TTC549 (cell line): ENCODE data around the gene EFCAB11.
"Not testable (repeated sequence)": the region's sequence is repeated elsewhere in the genome, so short reads cannot be mapped to it uniquely, and the experiment has no call there.

Source experiments
- FAIRE-seq: peaks from 2 replicates; lab custom pipeline; 2012; peaks lifted over from hg19 to GRCh38; lab: Jason Lieb, UNC

EFCAB11 gene

DNA sequence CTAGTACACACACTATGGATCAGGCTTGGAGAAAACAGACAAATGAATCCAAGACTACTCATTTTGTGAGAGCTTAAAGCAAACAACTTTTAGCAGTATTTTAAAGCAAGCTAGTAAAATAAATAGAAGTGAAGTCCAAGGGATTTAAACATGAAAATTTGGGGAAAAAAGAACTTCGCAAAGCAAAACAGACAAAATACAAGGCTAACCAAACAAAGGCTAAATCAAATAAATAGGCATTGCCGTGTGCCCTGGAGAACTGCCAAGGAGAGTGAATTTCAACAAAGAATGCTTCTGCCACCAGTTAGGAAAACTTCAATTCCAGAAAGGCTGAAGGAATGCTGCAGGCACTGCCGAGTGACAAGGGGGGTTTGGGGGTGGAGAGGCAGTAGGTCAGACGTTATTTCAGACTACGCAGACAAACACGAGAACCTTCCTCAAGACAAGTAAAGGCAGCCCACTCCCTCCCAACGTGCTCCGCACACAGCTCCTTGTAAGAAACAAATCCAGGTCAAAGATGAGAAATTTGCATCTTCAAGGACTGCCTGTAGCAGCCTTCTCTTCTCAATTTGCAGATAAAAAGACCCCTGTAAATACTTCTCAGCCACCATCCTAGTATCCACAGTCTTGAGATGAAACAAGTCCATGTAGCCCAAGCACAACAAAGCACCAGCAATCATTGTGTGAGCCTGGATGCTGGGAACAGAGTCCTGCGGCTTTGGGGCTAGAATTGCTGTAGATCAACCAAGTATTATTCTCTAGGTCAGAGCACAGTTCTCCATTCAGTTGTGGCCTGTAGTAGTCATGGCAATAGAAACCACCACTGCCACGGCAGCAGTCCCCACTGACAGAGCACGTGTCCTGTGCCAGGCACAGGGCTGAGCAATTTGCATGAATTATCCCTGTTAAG lies 43.3 kb downstream of the EFCAB11 start:
- no peak for FAIRE-seq

DNA sequence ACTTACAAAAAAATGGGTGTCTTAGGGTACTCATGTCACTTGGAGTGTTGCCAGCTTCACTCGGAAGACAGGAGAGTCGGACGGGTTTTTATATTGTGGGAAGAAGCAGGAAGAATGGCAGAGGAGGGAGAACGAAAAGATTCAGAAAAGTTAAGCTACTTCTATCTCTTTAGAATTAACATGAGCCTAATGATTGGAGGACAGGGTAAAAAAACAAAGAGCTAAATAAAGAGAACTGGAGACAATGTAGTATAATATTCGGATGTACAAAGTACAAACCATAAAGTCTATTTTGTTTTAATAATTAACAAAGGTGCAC lies 43.9 kb downstream of the EFCAB11 start:
- no peak for FAIRE-seq

DNA sequence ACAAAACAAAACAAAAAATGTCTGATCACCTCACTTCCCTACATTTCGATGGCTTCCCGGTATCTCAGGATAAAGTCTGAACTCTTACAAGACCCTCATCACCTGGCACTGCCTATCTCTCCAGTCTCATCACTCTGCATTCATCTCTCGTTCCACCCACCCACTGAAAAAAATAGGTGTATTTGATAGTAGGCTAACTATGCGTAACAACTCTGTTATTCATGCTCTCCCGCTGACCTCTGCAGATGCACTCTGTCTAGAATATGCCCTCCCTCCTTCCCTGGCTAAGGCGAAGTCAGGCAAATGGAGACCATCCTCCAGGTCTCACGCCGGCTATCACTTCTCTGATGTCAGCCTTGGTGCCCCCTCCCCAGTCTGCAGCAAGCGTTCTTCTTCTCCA lies 44.9 kb downstream of the EFCAB11 start:
- FAIRE-seq: no peak

DNA sequence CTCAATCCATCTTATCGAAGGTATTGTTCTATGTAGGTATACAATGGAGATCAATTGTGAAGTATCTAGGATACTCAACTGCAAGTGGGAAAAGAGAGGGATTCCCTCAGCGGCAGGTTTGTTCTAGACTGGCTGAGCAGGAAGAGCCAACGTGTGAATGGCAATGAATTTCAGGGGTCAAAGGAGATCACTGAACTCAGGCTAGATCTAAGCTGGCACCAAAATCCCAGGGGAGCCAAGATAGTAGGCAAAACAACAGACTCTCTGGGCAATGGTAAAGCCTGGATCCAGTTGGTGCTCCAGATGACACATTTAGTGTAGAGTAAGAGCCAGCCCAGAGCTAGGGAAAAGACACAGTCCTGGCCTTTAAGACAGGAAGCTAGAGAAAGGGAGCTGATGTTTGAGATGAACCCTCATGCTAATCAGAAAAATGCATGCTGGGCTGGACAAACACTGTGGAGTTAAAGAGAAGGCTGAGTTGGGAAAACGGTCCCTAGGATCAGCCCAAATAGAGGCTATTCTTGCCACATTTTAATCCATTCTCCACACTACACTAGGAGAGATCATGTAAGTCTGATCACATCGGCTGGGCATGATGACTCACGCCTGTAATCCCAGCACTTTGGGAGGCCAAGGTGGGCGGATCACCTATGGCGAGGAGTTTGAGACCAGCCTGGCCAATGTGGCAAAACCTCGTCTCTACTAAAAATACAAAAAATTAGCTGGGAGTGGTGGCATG lies 45.6 kb downstream of the EFCAB11 start:
- no peak for FAIRE-seq

DNA sequence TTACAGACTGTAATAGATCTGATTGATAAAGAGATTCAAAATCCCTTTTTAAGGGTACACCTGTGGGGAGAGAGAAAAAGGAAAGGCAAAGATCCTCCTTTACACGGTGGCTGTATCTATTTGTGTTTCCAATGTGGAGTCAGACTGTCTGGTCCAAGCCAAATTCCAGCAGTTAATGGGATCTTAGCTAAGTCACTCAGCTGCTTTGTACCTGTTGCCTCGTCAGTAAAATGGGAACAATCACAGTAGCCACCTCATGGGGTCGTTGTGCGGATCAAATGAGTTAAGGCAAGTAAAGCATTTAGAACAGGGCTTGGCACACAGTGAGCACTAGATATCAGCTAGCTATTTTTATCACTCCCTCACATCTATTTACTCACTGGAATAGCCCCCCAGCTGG lies 46.9 kb downstream of the EFCAB11 start:
- FAIRE-seq: no peak

DNA sequence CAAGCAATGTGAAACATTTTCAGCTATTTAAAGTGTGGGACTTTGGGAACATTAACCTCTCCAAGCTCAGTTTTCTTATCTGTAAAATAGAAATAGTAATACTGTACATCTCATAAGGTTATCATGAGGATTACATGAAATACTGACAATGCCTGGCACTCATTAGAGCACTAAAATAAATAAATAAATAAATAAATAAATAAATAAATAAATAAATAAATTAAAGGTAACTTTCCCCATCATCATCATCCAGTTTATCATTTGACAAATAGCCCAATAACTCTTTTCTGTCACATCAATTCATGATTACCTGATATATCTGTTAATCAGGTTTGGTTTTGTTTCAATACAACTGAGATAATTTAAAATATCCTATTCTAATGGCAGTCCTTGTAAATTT lies 48.5 kb downstream of the EFCAB11 start:
- FAIRE-seq: no peak

DNA sequence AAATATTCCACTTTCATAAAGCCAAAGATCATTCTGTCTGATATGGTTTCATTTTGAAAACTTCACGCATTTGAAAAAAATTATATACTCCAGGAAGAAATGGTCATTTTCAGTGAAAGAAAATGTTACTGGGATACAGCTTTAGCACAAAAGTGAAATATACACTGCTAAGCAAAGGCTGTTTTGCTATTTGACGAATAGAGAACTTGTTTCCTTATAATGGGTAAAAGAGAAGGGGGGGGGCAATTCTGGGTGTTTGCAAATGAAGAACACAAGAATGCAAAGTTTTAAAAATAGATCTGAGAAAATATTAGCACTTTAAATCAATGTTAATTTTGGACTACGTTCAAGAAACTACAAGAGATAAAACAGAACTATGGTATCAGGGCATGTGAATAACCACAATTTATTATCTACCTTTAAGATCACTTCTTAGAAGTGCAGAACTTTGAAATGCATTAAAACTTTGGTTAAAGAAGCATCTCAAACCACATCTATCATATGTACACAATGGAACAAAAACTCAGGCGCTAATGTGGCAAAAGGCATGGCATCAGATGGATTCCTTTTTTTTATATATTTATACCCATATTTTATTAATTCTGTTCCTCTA lies 51.1 kb downstream of the EFCAB11 start:
- FAIRE-seq: no peak

DNA sequence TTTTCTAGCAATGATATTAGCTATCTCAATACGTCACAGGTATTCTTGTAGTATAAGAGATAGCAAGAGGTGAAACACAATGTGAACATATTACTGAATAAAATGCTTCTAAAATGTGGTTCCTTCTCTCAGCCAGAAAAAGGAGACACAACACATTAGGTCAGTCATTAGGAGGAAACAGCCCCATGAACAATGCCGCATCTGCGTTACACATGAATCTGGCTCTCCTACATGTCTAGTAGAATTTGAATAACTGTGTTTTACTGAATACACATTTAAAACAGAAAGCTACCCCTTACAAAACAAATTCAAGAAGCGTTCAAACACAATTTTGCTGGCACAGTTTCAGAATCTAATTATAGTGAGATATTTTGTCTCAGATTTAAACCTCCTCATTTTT lies 51.6 kb downstream of the EFCAB11 start:
- no peak for FAIRE-seq

DNA sequence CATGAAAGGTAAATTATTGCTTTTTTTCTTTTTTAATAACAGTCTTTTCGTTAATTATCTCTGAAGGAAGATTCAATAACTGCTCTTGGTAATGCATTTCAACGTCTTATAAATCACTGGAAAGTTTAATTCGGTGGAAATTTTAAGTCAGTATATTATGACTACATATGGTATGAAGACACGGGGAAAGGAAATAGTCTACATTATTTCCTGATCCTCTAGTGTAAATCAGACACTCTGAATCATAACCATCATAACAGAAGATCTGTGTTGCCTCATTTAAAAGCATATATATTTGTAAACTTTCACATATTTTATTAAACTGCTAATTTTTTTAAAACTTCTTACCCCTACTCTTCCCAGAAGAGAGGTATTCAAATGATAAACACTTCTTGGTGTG lies 53.7 kb downstream of the EFCAB11 start:
- no peak for FAIRE-seq

DNA sequence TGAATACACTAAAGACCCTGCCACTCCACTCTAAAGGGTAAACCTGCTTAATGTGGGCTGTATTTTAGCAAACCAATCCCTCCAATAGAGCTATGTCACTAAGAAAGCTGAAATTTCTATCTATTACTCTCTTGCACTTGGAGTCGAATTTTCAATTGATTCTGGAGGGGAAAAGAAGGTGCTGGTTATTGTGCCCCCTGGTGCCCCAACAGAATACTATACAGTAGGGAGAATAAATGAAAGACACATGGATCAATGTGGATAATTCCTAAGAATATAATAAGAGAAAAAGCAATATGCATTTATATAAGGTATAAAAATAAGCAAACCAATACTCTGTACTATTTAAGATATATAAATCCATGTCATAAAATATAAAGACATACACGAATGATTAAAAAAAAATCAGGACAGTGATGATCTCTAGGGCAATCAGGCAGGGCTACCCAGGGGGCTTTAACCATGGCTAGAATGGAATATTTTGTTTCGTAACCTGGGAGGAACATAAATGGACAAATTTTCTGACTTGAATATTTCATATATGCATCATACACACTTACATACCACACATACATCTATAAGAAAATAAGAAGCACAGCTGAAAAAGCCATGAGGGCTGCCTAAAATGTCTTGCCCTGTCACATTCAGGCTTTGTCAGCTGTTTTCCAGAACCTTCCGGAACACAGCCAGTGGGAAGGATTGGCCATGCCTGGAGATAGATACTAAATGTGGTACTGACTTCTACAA lies 54.4 kb downstream of the EFCAB11 start:
- peak; percentile 34 for FAIRE-seq

DNA sequence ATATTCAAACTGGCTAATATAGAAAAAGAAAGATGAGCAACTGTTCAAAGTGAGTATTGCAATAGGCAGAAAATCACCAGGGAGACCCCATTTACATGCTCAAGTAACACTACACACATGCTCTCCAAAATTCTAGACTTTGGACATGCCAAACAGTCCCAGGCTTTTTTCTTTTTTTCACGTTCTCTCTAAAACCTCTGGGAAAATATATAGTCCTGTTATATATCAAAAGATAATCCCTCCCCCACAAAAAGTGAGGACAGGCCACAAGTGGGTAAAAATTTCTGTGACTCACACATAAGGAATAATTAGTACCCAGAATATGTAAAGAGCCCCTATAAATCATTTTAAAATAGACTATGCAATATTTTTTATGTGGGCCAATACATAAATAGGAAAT lies 55.2 kb downstream of the EFCAB11 start:
- no peak for FAIRE-seq

DNA sequence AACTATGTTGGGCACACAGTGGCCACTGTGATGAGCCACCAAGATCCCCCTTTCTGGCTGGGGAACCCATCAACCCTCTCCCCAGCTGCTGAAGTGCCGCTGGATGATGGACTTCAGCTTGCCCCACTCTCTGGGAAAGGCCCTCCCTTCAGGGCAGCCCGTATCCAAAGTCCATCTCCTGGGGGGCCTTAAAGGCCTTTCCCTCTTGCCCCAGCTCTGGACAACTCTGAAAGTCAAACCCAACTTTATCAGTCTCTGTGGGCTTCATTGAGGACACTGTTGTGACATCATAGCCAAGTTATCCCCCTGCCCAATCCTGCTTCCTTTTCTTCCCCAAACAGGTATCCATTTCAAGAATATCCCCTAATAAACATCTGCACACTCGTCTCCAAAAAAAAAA lies 61.1 kb downstream of the EFCAB11 start:
- FAIRE-seq: not testable (repeated sequence)

DNA sequence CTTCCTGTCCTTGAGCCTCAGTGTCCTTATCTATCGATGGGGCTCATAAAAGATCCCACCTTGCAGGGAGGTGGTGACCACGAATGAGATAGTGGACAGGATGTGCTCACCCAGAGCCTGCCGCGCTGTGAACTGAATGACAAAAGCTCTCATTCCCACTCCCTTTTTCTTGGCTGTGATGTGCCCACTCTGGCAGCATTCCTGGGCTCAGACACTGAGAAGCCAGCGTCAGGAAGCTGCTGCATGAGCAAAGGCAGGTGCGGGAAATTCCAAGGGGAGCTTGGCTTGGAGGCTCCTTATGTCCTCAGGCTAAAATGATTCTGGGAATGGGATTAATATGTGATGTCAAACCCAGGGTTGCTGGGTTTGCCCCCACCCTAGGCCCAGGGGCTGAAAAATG lies 61.6 kb downstream of the EFCAB11 start:
- FAIRE-seq: no peak

DNA sequence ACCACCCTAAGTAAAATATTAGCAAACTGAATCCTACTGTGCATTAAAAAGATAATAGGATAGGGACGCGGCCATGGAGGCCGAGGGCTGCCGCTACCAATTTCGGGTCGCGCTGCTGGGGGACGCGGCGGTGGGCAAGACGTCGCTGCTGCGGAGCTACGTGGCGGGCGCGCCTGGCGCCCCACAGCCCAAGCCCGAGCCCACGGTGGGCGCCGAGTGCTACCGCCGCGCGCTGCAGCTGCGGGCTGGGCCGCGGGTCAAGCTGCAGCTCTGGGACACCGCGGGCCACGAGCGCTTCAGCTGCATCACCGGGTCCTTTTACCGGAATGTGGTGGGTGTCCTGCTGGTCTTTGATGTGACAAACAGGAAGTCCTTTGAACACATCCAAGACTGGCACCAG lies 62.8 kb downstream of the EFCAB11 start:
- not testable (repeated sequence) for FAIRE-seq

DNA sequence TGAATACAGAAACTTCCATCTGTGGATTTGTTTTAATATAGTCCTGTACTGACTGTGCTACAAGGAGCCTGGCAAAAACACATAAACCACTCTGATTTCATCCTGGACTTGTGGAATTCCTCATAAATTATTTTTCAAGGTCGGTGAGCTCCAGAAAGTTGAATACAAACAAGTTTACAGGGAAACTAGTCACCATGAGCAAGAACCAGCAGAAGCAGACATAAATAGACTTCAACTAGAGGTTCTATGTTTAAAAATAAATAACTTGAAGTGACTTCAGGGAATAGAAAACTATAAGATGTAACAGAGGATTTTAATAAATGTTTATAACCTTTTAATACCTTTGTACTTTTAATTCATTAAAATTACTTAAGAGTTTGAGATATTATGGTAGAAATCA lies 63.5 kb downstream of the EFCAB11 start:
- FAIRE-seq: no peak

DNA sequence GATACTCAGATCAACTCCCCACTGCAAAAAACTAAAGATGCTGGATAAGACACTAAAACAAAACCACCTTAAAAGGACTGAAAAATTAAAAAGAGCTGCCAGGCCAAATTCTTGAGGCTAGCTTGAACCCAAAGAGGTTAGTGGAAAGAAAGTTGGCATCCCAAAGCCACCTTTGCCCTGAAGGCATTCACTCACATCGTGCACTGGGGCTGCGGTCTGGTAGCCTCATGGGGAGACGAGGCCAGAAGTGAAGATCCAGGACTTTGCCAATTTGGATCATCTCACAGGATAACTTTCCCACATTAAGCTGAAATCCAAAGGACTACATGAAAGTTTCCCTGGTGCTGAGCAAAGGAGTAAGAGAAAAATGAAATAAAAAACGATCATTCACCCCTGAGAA lies 63.9 kb downstream of the EFCAB11 start:
- FAIRE-seq: no peak

DNA sequence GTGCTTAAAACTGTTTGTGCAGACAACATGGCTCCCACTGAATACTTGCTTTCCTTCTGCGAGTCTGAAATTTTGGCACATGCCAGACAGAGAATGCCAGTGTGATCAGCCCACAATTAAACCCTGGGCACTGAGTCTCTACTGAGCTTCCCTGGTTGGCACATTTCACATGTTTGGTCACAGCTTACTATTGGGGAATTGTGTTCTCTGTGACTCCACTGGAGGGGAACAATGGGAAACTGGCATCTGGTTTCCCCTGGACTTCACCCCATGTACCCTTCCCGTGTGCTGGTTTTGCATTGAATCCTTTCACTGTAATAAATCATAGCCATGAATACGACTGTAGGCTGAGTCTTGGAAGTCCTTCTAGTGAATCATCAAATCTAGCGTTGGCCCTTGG lies 64.9 kb downstream of the EFCAB11 start:
- FAIRE-seq: no peak

DNA sequence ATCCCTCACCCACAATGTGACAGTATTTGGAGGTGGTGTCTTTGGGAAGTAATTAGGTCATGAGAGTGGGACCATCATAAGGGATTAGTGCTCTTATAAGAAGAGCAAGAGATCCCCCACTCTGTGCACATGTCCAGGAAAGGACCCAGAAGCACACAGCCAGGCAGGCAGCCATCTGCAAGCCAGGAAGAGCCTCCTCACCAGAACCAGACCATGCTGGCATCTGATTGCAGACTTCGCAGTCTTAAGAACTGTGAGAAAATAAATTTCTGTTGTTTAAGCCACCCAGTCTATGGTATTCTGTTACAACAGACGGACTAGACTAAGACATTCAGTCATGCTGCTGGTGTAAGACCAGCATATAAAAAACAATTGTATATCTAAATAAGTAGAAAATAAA lies 69.8 kb downstream of the EFCAB11 start:
- FAIRE-seq: no peak

DNA sequence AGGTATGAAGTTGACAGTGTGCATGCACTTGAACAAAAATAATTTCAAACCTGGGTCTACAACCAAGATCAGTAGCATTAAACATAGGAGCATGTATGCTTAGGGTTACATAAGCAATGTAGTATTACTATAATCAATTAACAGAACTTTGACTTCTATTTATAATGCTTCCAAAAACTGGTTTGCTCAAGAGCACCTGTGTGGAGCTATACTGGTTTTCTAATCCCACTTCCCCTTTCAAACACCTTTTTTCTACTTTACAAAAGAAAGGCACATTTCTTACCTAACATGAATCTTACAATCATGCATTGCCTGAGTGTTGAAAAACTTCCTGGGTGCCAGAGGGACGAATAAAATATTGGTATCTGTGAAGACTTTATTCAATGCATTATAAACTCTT lies 72.7 kb downstream of the EFCAB11 start:
- FAIRE-seq: no peak

DNA sequence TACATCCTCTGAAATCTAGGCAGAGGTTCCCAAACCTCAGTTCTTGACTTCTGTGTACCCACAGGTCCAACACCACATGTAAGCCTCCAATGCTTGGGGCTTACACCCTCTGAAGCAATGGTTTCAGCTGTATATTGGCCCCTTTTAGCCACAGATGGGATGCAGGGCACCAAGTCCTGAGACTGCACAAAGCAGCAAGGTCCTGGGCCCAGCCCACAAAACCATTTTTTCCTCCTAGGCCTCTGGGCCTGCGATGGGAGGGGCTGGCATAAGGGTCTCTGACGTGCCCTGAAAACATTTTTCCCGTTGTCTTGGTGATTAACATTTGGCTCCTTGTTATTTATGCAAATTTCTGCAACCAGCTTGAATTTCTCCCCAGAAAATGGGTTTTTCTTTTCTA lies 80.4 kb downstream of the EFCAB11 start:
- FAIRE-seq: not testable (repeated sequence)

DNA sequence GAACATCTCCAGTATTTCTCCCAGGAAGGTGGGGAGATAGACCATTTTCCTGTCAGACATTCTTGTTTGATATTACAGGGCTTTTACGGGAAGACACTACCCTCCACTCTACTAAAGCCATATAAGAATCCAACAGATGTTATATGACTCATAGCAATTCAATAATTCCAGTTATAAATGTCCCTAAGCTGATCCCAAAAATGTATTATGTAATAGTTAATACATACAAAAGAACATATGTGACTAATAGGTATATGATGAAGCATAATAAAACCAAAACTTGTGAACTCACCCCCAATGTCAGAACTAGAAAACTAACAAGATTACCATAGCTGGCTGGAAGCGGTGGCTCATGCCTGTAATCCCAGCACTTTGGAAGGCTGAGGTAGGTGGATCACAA lies 84.2 kb downstream of the EFCAB11 start:
- FAIRE-seq: no peak

DNA sequence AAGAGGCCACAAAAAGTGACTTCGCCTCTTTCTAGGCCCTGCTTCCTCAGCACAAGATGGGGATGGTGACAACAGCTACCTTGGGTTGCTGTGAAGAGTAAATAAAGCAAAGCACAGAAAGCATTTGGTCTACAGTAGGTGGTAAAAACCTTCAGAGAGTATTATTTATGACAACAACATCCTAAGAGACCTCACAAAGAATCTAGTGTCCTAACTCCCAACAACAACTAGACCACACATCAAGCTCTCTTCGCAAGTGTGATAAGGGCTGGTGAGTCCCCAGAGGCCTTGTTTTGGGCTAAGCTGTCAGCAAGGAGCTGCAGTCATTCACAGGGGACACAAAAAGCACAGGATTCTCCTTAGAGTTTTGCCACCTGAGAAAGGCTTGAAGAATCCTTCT lies 84.9 kb downstream of the EFCAB11 start:
- FAIRE-seq: no peak

DNA sequence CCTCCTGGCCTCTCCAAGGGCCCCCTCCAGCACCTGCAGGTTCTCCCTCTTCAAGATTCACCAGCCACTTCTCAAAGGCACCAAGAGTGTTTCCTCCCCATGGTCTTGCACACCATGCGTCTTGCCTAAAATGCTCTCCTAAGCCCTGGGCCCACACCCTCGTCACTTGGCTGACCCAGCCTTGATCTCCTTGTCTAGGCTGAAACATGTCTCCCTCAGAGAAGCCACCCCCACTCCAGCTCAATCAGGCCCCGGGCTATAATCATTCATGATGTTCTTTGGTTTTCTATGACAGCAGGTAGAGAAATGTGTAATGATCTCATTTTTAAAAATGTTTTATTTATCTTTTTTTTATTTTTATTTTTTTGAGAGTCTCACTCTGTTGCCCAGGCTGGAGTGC lies 88.1 kb downstream of the EFCAB11 start:
- no peak for FAIRE-seq
